ENCODE data around the gene SCYL1.

Gene SCYL1

GRCh38 chr11:65524741-65525545 lies at the start of gene SCYL1:
TSS of gene SCYL1 (plus strand) at chr11:65525083. CDS start at chr11:65525154, 71 bp downstream.
- peak; percentile 81 for DNase-seq (ENCODE audit: low read depth)

- DNase-seq (ENCODE audit: low read depth), result peak; percentile 54
Measured at GRCh38 chr11:65476632-65477148, 48.2 kb upstream of the SCYL1 start.

GRCh38 chr11:65477149-65477965 lies 47.5 kb upstream of the SCYL1 start:
- DNase-seq (ENCODE audit: low read depth), result peak; percentile 93

GRCh38 chr11:65478388-65479183 lies 46.3 kb upstream of the SCYL1 start:
- peak; percentile 46 for DNase-seq (ENCODE audit: low read depth)

GRCh38 chr11:65479184-65480145 lies 45.4 kb upstream of the SCYL1 start:
- DNase-seq (ENCODE audit: low read depth), result peak; percentile 89

GRCh38 chr11:65482306-65482850 lies 42.5 kb upstream of the SCYL1 start:
- DNase-seq (ENCODE audit: low read depth), result no peak

- no peak for DNase-seq (ENCODE audit: low read depth)
Measured at GRCh38 chr11:65485920-65486219, 39.0 kb upstream of the SCYL1 start.

GRCh38 chr11:65486570-65487466 lies 38.1 kb upstream of the SCYL1 start:
- DNase-seq (ENCODE audit: low read depth), result no peak

GRCh38 chr11:65487467-65488272 lies 37.2 kb upstream of the SCYL1 start:
- DNase-seq (ENCODE audit: low read depth), result peak; percentile 100

- DNase-seq (ENCODE audit: low read depth), result peak; percentile 66
Measured at GRCh38 chr11:65488273-65489034, 36.4 kb upstream of the SCYL1 start.

GRCh38 chr11:65489035-65489705 lies 35.7 kb upstream of the SCYL1 start:
- peak; percentile 82 for DNase-seq (ENCODE audit: low read depth)

GRCh38 chr11:65489706-65490320 lies 35.1 kb upstream of the SCYL1 start:
- peak; percentile 60 for DNase-seq (ENCODE audit: low read depth)

GRCh38 chr11:65491163-65491465 lies 33.8 kb upstream of the SCYL1 start:
- peak; percentile 11 for DNase-seq (ENCODE audit: low read depth)

GRCh38 chr11:65491614-65492386 lies 33.1 kb upstream of the SCYL1 start:
- DNase-seq (ENCODE audit: low read depth), result peak; percentile 95

- no peak for DNase-seq (ENCODE audit: low read depth)
Measured at GRCh38 chr11:65492387-65492636, 32.6 kb upstream of the SCYL1 start.

GRCh38 chr11:65492637-65493366 lies 32.1 kb upstream of the SCYL1 start:
- peak; percentile 91 for DNase-seq (ENCODE audit: low read depth)

Data from fibroblast of gingiva (primary cell).